T-helper 2 cell treated with Interferon-gamma antibody and Interleukin-4, amounts not matched to agents 5 μg/mL and 100 μg/mL, for 36 hours (primary cell): ENCODE measurements around the gene FBXO48.
A peak's percentile ranks its signal among the peaks of the same experiment; 100 is the strongest.
"Not testable (repeated sequence)": the region's sequence is repeated elsewhere in the genome, so short reads cannot be mapped to it uniquely, and the experiment has no call there.

ENCODE experiments used
- DNase-seq: peaks from one replicate; pipeline ENCODE4 v3.0.0; 2021; ENCODE audit warnings: low spot score
- H3K27ac Mint-ChIP-seq: one replicate; pipeline ENCODE4 v1.8.0; 2021; ENCODE audit warnings: mild to moderate bottlenecking, mixed read lengths
- H3K27me3 Mint-ChIP-seq: one replicate; pipeline ENCODE4 v1.8.0; 2021; ENCODE audit warnings: low read depth, mixed read lengths
- H3K36me3 Mint-ChIP-seq: one replicate; pipeline ENCODE4 v1.8.0; 2021; ENCODE audit warnings: low read depth, mixed read lengths
- H3K4me1 Mint-ChIP-seq: one replicate; pipeline ENCODE4 v1.8.0; 2021; ENCODE audit warnings: low read depth, mixed read lengths
- H3K4me3 Mint-ChIP-seq: one replicate; pipeline ENCODE4 v1.8.0; 2022; ENCODE audit warnings: mild to moderate bottlenecking, moderate library complexity, mixed read lengths
- H3K9me3 Mint-ChIP-seq: one replicate; pipeline ENCODE4 v1.8.0; 2021; ENCODE audit warnings: mixed read lengths

The FBXO48 gene

GRCh38 chr2:68464651-68465050 is 2.4 kb downstream of the FBXO48 start:
- Mint-ChIP-seq H3K36me3 (peaks cover 4% of the 10 kb centered on the region), H3K27ac (peak overlapping the region; percentile 94), H3K27me3 (no peaks in the 10 kb centered on the region), H3K4me1 (peaks cover 38% of the 10 kb centered on the region), H3K4me3 (peak overlapping the region; percentile 54), H3K9me3 (no peaks in the 10 kb centered on the region)
- DNase-seq, result no peak

GRCh38 chr2:68463287-68463877 is 3.7 kb downstream of the FBXO48 start:
- no peaks in the 10 kb centered on the region for H3K9me3 Mint-ChIP-seq
- H3K27me3 Mint-ChIP-seq, result no peaks in the 10 kb centered on the region

GRCh38 chr2:68458981-68459380 is 8.1 kb downstream of the FBXO48 start:
- no peak overlapping the region for H3K4me3 Mint-ChIP-seq
- no peak for DNase-seq
- no peaks in the 10 kb centered on the region for H3K9me3 Mint-ChIP-seq
- H3K4me1 Mint-ChIP-seq, result peaks cover 3% of the 10 kb centered on the region
- H3K27me3 Mint-ChIP-seq, result no peaks in the 10 kb centered on the region
- no peaks in the 10 kb centered on the region for H3K36me3 Mint-ChIP-seq
- no peak overlapping the region for H3K27ac Mint-ChIP-seq

More at GRCh38 chr2:68463287-68463877, 3.7 kb downstream of the FBXO48 start:
- Mint-ChIP-seq H3K4me3 (no peak overlapping the region), H3K36me3 (peaks cover 4% of the 10 kb centered on the region), H3K27ac (no peak overlapping the region), H3K4me1 (peaks cover 29% of the 10 kb centered on the region)
- no peak for DNase-seq

GRCh38 chr2:68456198-68456597 is 10.9 kb downstream of the FBXO48 start:
- peaks cover 7% of the 10 kb centered on the region for H3K4me1 Mint-ChIP-seq
- no peaks in the 10 kb centered on the region for H3K9me3 Mint-ChIP-seq
- no peaks in the 10 kb centered on the region for H3K27me3 Mint-ChIP-seq
- H3K4me3 Mint-ChIP-seq, result no peak overlapping the region
- DNase-seq, result no peak
- H3K36me3 Mint-ChIP-seq, result no peaks in the 10 kb centered on the region
- H3K27ac Mint-ChIP-seq, result no peak overlapping the region

GRCh38 chr2:68454719-68455118 is 12.4 kb downstream of the FBXO48 start:
- Mint-ChIP-seq H3K4me1 (peaks cover 7% of the 10 kb centered on the region), H3K27ac (no peak overlapping the region), H3K36me3 (no peaks in the 10 kb centered on the region), H3K27me3 (no peaks in the 10 kb centered on the region), H3K4me3 (no peak overlapping the region), H3K9me3 (no peaks in the 10 kb centered on the region)
- DNase-seq, result no peak

- Mint-ChIP-seq H3K9me3 (no peaks in the 10 kb centered on the region), H3K27me3 (no peaks in the 10 kb centered on the region), H3K27ac (no peak overlapping the region), H3K4me1 (peaks cover 7% of the 10 kb centered on the region), H3K4me3 (no peak overlapping the region), H3K36me3 (no peaks in the 10 kb centered on the region)
- DNase-seq, result no peak
Measured at GRCh38 chr2:68453761-68454360, 13.2 kb downstream of the FBXO48 start.

- Mint-ChIP-seq H3K9me3 (no peaks in the 10 kb centered on the region), H3K27me3 (no peaks in the 10 kb centered on the region), H3K27ac (no peak overlapping the region), H3K4me3 (no peak overlapping the region), H3K36me3 (no peaks in the 10 kb centered on the region), H3K4me1 (peaks cover 7% of the 10 kb centered on the region)
- no peak for DNase-seq
Measured at GRCh38 chr2:68452158-68452900, 14.8 kb downstream of the FBXO48 start.

GRCh38 chr2:68448671-68449653 is 18.1 kb downstream of the FBXO48 start:
- Mint-ChIP-seq H3K9me3 (no peaks in the 10 kb centered on the region), H3K4me3 (no peak overlapping the region), H3K4me1 (peaks cover 7% of the 10 kb centered on the region), H3K27me3 (peaks cover 3% of the 10 kb centered on the region), H3K36me3 (no peaks in the 10 kb centered on the region), H3K27ac (no peak overlapping the region)
- DNase-seq, result no peak

- Mint-ChIP-seq H3K9me3 (no peaks in the 10 kb centered on the region), H3K36me3 (no peaks in the 10 kb centered on the region), H3K27ac (no peak overlapping the region), H3K4me1 (peaks cover under 1% of the 10 kb centered on the region), H3K4me3 (no peak overlapping the region), H3K27me3 (peaks cover 8% of the 10 kb centered on the region)
- no peak for DNase-seq
Measured at GRCh38 chr2:68447118-68447517, 20.0 kb downstream of the FBXO48 start.

- H3K27me3 Mint-ChIP-seq, H3K4me3 Mint-ChIP-seq, H3K9me3 Mint-ChIP-seq, DNase-seq, H3K36me3 Mint-ChIP-seq, H3K27ac Mint-ChIP-seq, H3K4me1 Mint-ChIP-seq: not testable (repeated sequence)
Measured at GRCh38 chr2:68446425-68446824, 20.7 kb downstream of the FBXO48 start.

- Mint-ChIP-seq H3K9me3 (no peaks in the 10 kb centered on the region), H3K27me3 (peaks cover 8% of the 10 kb centered on the region), H3K4me3 (no peak overlapping the region), H3K36me3 (no peaks in the 10 kb centered on the region), H3K4me1 (peaks cover 12% of the 10 kb centered on the region), H3K27ac (no peak overlapping the region)
- no peak for DNase-seq
Measured at GRCh38 chr2:68441994-68442322, 25.1 kb downstream of the FBXO48 start.

- peak overlapping the region; percentile 68 for H3K27ac Mint-ChIP-seq
- H3K4me3 Mint-ChIP-seq, result no peak overlapping the region
- no peaks in the 10 kb centered on the region for H3K9me3 Mint-ChIP-seq
- H3K27me3 Mint-ChIP-seq, result peaks cover 12% of the 10 kb centered on the region
- H3K36me3 Mint-ChIP-seq, result no peaks in the 10 kb centered on the region
- DNase-seq, result peak; percentile 85
- peaks cover 12% of the 10 kb centered on the region for H3K4me1 Mint-ChIP-seq
Measured at GRCh38 chr2:68441179-68441993, 25.7 kb downstream of the FBXO48 start.
